GM19452 (cell line): ENCODE measurements around the gene XK.
A peak's percentile ranks its signal among the peaks of the same experiment; 100 is the strongest.
"Not testable (repeated sequence)": the region's sequence is repeated elsewhere in the genome, so short reads cannot be mapped to it uniquely, and the experiment has no call there.

Experiments
- ATAC-seq: cut with Tn5 transposase; IDR thresholded peaks from one replicate; pipeline ENCODE4 v1.9.1; 2021; ENCODE audit not compliant: unreplicated experiment

The XK gene

GRCh38 chrX:37753384-37753783 is 67.8 kb downstream of the XK start:
- peak; percentile 33 for ATAC-seq

DNA sequence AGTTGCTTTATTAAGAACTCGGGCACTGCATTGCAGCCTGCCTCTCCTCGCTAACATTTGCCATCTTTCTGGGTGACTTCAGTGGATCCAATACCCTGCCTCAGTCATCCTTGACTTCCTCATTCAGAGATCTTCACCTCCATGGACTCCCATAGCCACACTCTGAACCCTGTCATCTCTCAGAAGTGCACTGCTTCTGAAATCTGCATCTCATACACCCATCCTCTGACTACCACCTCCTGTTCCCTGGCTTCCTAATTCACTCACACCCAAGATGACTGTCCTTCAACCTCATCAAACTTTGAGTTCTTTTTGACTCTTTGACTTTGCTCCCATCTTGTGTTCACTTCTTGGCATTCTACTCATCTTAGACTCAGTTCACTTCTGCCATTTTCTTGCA is 68.9 kb downstream of the XK start:
- ATAC-seq, result peak; percentile 17

DNA sequence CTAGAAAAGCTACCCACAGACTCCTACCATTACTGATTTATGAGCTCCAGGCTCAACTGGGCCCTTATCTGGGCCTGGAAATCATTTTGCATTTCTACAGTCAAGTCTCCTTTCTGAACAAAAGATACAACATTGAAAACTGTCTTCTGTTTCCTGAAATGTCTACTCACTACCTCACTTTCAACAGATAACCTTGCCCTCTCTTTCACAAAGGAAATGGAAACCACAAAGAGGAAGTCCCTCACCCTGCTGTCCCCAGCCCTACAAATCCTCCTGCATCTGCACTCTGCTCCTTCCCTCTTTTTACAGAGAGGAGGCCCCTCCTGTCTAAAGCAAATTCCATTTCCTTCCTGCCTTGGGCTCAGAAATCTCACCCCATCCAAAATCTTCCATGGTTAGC is 69.4 kb downstream of the XK start:
- peak; percentile 94 for ATAC-seq

- no peak for ATAC-seq
These were observed 71.5 kb downstream of the XK start for GRCh38 chrX:37757082-37757481.

DNA sequence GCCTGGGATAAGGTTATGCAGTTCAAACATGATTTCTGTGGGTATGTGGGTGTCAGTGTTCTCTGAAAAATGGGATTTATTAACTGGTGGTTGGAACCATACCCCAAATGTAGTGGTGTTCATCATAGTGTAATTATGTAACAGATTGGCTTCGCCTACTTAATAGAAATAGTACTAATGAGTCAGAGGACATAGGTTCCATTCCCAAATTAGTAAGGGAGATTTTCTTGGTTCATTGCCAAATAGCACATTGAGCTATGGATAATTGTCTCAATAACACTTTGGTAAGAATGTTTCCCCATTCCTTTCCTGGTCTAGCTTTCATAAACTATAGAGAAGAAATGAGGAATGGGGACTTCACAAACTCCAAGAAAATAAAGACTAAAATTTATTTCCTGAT is 73.8 kb downstream of the XK start:
- no peak for ATAC-seq

DNA sequence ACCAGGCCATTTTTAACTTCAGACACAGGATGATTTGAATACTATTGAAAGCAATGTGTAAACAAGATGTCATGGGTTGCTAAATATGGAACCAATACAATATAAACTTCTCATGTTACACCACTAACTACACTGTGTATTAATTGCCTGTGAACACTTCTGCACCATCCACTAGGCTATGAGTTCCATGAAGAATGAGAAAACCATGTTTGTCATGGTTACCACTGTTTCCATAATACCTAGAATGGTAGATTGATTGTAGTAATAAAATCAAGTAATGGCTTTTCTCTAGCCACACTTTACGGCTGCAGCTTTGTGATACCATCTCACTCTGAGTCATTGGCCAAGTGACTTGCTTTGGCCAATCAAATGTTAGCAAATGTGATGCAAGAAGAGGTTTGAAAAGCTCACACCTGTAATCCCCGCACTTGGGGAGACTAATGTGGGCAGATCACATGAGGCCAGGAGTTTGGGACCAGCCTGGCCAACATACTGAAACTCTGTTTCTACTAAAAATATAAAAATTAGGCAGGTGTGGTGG is 74.4 kb downstream of the XK start:
- ATAC-seq, result no peak

GRCh38 chrX:37763400-37763799 is 77.8 kb downstream of the XK start:
- ATAC-seq, result no peak

- ATAC-seq, result no peak
These were observed 79.9 kb downstream of the XK start for GRCh38 chrX:37765507-37765906.

DNA sequence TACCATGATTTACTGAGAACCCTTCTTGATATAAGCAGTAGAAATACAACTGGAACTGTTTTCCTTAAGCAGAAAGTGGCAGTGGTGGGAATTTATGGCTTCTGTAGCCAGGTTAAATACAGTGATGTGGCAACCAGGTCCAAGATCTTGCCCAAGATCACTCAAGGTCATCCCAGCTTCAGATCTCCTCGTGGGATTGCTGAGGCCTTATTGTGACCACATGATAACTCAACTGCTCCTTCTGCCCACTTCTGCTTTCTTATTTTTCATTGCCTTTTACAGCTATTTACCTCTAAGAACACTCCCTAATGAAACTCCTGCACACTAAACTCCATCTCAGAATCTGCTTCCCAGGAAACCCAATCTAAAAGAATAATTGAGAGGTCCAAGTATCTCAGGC is 81.8 kb downstream of the XK start:
- ATAC-seq, result no peak

DNA sequence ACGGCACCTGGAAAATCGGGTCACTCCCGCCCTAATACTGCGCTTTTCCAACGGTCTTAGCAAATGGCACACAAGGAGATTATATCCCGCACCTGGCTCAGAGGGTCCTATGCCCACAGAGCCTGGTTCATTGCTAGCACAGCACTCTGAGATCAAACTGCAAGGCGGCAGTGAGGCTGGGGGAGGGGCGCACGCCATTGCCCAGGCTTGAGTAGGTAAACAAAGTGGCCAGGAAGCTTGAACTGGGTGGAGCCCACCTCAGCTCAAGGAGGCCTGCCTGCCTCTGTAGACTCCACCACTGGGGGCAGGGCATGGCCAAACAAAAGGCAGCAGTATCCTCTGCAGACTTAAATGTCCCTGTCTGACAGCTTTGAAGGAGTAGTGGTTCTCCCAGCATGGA is 83.3 kb downstream of the XK start:
- not testable (repeated sequence) for ATAC-seq

- ATAC-seq, result peak; percentile 87
These were observed 90.8 kb downstream of the XK start for GRCh38 chrX:37776283-37776986.

DNA sequence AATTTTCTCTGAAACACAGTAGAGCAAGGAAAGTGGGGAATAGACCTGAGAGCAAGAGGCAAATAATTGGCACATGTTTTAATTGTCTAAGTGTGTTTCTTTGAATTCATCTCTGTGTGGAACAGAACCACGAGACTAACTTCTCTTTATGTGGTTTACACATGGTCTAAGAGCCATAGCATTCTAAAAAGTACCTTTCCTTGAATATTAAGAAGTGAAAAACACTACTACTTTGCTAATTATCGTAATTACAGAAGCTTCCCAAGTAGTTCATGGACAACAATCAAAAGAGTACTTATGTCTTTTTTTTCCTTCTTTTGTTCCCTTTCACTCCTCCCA is 91.4 kb downstream of the XK start:
- ATAC-seq, result peak; percentile 18

DNA sequence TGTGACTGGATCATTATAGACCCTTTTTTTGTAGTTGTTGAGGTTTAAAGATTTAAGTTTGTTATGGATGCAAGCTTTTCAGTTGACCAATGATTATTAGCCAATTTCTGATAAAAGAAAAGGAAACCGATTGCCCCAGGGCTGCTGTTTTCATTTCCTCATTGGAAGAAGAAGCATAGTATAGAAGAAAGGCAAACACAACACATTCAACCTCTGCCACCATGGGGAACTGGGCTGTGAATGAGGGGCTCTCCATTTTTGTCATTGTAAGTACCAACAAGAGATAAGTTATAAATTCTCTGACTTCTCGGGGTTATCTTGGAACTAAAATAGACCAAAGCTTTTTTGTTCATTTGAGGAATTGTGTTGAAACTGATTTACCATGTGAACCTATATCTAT is 94.3 kb downstream of the XK start, which contains the start of gene CYBB:
CYBB (plus strand) TSS at position 203 of the 400 bp plus-strand sequence; CDS start at position 222, 19 bp downstream.
- ATAC-seq, result no peak

DNA sequence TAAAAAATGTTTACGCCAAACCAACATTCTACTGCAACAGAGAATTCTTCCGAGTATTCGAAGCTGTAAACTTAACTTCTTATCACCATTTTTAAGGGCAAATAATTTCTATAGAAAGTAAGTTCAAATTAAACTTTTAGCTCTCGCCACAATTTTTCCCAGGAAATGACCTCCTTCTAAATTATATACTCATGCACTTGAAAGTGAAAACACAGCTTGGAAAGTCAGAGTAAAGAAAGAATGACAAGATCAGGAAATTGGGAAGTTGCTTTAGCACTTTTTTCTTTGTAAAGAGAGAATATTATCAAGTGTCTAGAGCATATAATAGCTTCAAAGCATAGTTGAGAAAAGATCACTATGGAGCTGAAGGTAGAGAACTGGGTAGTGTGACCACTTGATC is 95.5 kb downstream of the XK start:
- ATAC-seq, result no peak
